ENCODE measurements around the gene USF2. TPM values are rescaled to one million over a fixed set of nuclear protein-coding genes. Genes with fewer than 3 reads are reported as not detected.
A peak's percentile ranks its signal among the peaks of the same experiment; 100 is the strongest.
"Not testable (repeated sequence)": the region's sequence is repeated elsewhere in the genome, so short reads cannot be mapped to it uniquely, and the experiment has no call there.

Gene USF2, protein sequence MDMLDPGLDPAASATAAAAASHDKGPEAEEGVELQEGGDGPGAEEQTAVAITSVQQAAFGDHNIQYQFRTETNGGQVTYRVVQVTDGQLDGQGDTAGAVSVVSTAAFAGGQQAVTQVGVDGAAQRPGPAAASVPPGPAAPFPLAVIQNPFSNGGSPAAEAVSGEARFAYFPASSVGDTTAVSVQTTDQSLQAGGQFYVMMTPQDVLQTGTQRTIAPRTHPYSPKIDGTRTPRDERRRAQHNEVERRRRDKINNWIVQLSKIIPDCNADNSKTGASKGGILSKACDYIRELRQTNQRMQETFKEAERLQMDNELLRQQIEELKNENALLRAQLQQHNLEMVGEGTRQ
- 100 to 1,000 TPM; 134 to 185 (median 151) TPM for total RNA-seq
- 100 to 1,000 TPM; 125 to 171 TPM for polyA plus RNA-seq
- long read RNA-seq, donor 1, transcript USF2-201 (10 exons, 1,634 nt): major isoform, 6 of 76 reads
- long read RNA-seq, donor 1, partial matches to known transcripts: 61 of 76 reads
- long read RNA-seq, donor 1, other reads (novel, unspliced or antisense): 1 of 76 reads
- long read RNA-seq, donor 2, transcript USF2-206 (2 exons, 2,742 nt): major isoform, 7 of 79 reads
- long read RNA-seq, donor 2, partial matches to known transcripts: 62 of 79 reads
- long read RNA-seq, donor 2, other reads (novel, unspliced or antisense): 1 of 79 reads
- long read RNA-seq, donor 3, transcript USF2-201 (10 exons, 1,634 nt): major isoform, 6 of 84 reads
- long read RNA-seq, donor 3, partial matches to known transcripts: 73 of 84 reads
- long read RNA-seq, donor 3, other reads (novel, unspliced or antisense): 1 of 84 reads

DNA sequence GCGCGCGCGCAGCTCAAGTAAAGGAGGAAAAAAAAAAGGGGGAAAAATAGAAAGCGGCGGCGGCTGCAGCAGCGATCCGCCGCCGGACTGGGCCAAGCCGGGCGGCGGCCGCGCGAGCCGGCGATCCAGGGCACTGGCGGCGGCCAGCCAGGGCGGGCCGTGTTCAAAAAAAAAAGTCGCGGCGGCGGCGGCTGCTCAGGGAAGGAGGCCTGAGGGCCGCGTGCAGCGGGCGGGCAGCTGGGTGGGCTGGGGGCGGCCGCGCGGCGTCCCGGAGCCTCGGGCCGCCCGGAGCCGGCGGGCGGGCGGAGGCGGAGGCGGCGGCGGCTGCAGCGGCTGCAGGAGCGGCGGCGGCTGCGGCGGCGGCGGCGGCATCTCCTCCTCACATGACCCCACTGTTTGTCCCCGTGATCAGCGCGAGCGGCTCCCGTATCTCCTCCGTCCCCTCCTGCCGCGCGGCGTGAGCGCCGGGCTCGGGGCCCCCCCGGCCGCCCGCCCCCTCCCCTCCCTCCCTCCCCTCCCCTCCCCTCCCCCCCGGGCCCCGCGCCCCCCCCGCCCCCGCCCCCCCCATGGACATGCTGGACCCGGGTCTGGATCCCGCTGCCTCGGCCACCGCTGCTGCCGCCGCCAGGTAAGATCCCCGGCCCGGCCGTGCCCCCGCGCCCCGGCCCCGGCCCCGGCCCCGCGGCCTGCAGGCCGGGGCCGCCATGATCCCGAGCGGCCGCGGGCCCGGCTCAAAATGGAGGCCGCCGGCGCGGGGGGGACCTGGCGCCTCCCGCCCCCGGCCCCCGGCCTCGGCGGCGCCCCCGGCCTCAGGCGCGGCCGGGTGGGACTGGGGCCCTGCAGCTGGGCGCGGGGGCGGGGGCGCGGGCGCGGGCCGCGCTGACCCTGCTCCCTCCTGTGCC lies at the start of gene USF2:
Gene USF2, plus strand, starts transcription at position 427 of the 902 bp plus-strand sequence. Its CDS starts 140 bp downstream, at position 567.
- TF ChIP-seq, protein P1, sequence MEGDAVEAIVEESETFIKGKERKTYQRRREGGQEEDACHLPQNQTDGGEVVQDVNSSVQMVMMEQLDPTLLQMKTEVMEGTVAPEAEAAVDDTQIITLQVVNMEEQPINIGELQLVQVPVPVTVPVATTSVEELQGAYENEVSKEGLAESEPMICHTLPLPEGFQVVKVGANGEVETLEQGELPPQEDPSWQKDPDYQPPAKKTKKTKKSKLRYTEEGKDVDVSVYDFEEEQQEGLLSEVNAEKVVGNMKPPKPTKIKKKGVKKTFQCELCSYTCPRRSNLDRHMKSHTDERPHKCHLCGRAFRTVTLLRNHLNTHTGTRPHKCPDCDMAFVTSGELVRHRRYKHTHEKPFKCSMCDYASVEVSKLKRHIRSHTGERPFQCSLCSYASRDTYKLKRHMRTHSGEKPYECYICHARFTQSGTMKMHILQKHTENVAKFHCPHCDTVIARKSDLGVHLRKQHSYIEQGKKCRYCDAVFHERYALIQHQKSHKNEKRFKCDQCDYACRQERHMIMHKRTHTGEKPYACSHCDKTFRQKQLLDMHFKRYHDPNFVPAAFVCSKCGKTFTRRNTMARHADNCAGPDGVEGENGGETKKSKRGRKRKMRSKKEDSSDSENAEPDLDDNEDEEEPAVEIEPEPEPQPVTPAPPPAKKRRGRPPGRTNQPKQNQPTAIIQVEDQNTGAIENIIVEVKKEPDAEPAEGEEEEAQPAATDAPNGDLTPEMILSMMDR (IDR thresholded peaks at IDR 0.05): no peak
- Histone ChIP-seq H3K27ac (peak within 1 kb of the TSS; percentile 87 to 100 (median 96)), H3K9me3 (no peaks in the 10 kb centered on the region), H3K36me3 (peaks cover 8 to 40% (median 25%) of the 10 kb centered on the region in 9 donors), H3K4me1 (peaks cover 13 to 65% (median 42%) of the 10 kb centered on the region in 9 donors), H3K27me3 (no peaks in the 10 kb centered on the region), H3K4me3 (peak within 1 kb of the TSS; percentile 62 to 99 (median 89))
- ATAC-seq: peak in 4 of 8 donors; percentile 1 to 46 (median 20)
- 0 to 1% methylated on average over 33 to 112 of the region's 126 CpGs for WGBS, 2 donors
- intact Hi-C loops (cut with DNase I): loop anchor here in 7 of 10 donors (2.0 to 10.0 kb wide), 5 partner anchors 111 to 294 kb away; partner anchors contain the start of genes FXYD7 (in 4 of the 7), FXYD1 (in 2 of the 7) and LGI4 (in 2 of the 7)
- peak; percentile 79 to 81 for DNase-seq

DNA sequence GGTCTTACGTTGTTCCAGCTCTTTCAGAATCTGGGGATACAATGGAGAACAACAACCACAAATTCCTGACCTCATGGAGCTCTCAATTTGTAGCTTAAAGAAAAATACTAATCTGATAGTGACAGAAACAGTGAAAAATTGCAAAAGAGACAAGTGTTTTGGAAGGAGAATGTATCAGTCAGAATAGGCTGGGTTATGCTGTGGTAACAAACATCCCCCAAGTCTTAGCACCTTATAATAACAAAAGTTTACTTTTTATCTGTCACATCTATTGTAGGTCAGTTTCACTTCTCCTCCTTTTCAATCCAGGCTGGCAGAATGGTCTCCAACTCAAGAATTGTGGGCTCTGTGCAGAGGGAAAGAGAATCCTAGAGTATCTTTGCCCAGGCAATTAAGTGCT lies 49.8 kb upstream of the USF2 start:
- Histone ChIP-seq H3K4me3 (no peak overlapping the region), H3K36me3 (no peaks in the 10 kb centered on the region), H3K4me1 (peaks cover 3 to 30% (median 14%) of the 10 kb centered on the region in 9 donors), H3K27ac (no peak overlapping the region), H3K27me3 (no peaks in the 10 kb centered on the region), H3K9me3 (peaks cover 0 to 31% (median 6%) of the 10 kb centered on the region in 11 donors)
- intact Hi-C loops (cut with DNase I): no loop called here
- no peak for DNase-seq
- ATAC-seq: no peak
- TF ChIP-seq, protein P1 (IDR thresholded peaks at IDR 0.05): no peak
- WGBS, 2 donors: 91 to 96% methylated on average over 1 of the region's 1 CpG

DNA sequence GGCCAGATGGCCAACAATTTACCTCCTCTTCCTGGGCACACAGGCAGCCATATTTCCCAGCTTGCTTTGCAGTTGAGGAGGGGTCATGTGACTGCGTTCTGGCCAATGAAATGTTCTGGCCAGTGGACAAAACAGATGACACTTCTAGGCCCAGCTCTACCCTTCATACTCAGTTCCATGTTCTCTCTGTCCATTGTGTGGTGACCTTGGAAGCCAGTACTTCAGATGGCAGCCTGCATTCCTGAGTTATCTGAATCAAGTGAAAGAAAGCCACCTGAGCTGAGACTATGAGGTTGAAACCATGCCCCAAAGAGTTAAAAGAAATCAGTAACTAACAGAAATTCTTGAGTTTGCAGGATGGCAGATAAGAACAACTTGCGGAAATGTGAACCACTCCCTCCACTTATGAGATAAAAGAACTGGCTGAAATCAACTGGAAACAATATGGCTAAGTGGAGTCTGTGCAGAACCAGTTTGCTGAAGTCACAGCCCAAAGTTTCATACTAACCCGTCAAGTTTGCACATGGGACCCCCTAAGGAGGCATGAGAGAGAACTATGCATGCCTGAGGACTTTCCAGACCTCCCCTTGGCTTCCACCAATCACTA lies 48.3 kb upstream of the USF2 start:
- Histone ChIP-seq H3K4me3 (no peak overlapping the region), H3K27ac (peak overlapping the region in 1 of 10 donors; percentile 27), H3K27me3 (no peaks in the 10 kb centered on the region), H3K36me3 (no peaks in the 10 kb centered on the region), H3K9me3 (peaks cover 0 to 31% (median 6%) of the 10 kb centered on the region in 11 donors), H3K4me1 (peaks cover 0 to 33% (median 6%) of the 10 kb centered on the region in 9 donors)
- WGBS, 2 donors: 39 to 46% methylated on average over 3 of the region's 3 CpGs
- TF ChIP-seq, protein P1 (IDR thresholded peaks at IDR 0.05): no peak
- DNase-seq (no peak), ATAC-seq (peak in 2 of 8 donors; percentile 18 to 24)
- intact Hi-C loops (cut with DNase I): no loop called here

DNA sequence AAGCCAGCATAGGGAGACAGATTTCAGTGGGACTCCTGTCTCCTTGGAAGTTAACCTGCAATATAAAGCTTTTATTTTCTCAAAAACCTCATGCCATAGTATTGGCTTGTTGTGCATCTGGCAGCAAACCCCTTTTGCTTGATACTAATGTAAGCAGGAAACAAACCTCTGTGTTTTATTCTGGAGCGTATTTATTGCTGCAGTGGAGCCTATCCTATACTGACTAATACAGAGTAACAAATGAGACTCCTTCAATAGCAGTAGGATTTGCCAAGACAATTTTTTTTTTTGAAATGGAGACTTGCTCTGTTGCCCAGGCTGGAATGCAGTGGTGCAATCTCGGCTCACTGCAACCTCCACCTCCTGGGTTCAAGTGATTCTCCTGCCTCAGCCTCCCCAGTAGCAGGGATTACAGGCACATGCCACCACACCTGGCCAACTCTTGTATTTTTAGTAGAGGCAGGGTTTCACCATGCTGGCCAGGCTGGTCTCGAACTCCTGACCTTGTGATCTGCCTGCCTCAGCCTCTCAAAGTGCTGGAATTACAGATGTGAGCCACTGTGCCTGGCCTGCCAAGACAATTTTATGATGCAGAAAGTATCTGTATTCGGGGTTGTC lies 47.7 kb upstream of the USF2 start:
- H3K36me3 ChIP-seq; H3K4me3 ChIP-seq; H3K27me3 ChIP-seq; intact Hi-C loops (cut with DNase I); DNase-seq; ATAC-seq: not testable (repeated sequence)
- peak overlapping the region in 2 of 10 donors; percentile 5 to 27 for H3K27ac ChIP-seq
- whole genome bisulfite sequencing, 2 donors: 88% methylated on average over 4 of the region's 4 CpGs
- peaks cover 0 to 35% (median 6%) of the 10 kb centered on the region in 9 donors for H3K4me1 ChIP-seq
- peaks cover 0 to 31% (median 6%) of the 10 kb centered on the region in 11 donors for H3K9me3 ChIP-seq
